CD14-positive monocyte (primary cell): Measurements from ENCODE around the gene RABAC1. TPM values are rescaled to one million over a fixed set of nuclear protein-coding genes. Genes with fewer than 3 reads are reported as not detected.

ENCODE experiments used
- DNase-seq, 3 donors: peaks; one replicate each; pipeline ENCODE4 v3.0.0-alpha.2; 2011 to 2022
- H2AFZ ChIP-seq: 2 replicates; pipeline ENCODE4 v1.6.0; 2012; ENCODE audit warnings: mild to moderate bottlenecking, low read depth, low read length, inconsistent platforms; ENCODE audit not compliant: insufficient read depth, poor library complexity, severe bottlenecking
- H3K27ac ChIP-seq, 2 donors: 1 replicate in 1 of 2; 2 replicates in 1 of 2; pipeline ENCODE4 v1.5.1; 2012 to 2013; ENCODE audit warnings: low read length in 2 of 2, control low read depth in 1 of 2, inconsistent platforms in 1 of 2, low read depth in 1 of 2, mild to moderate bottlenecking in 1 of 2
- H3K27me3 ChIP-seq, 2 donors: one replicate each; pipeline versions ENCODE4 v1.6.0 to v1.6.1; 2011 to 2013; ENCODE audit warnings: low read length in 2 of 2; ENCODE audit not compliant: control insufficient read depth in 2 of 2, insufficient read depth in 2 of 2
- H3K36me3 ChIP-seq, 2 donors: replicated peaks in 1 of 2; 1 replicate in 1 of 2; 2 replicates in 1 of 2; pipeline versions ENCODE4 v1.5.1 to v1.6.1; 2012 to 2013; ENCODE audit warnings: low read length in 2 of 2, control low read depth in 1 of 2, inconsistent platforms in 1 of 2, mild to moderate bottlenecking in 1 of 2; ENCODE audit not compliant: insufficient read depth in 2 of 2, control insufficient read depth in 1 of 2
- H3K4me1 ChIP-seq, 2 donors: 1 replicate in 1 of 2; 2 replicates in 1 of 2; pipeline versions ENCODE4 v1.5.1 to v1.6.1; 2012 to 2013; ENCODE audit warnings: low read length in 2 of 2, control low read depth in 1 of 2, inconsistent platforms in 1 of 2, mild to moderate bottlenecking in 1 of 2, moderate library complexity in 1 of 2; ENCODE audit not compliant: insufficient read depth in 2 of 2, control insufficient read depth in 1 of 2
- H3K4me2 ChIP-seq: replicated peaks from 2 replicates; pipeline ENCODE3; 2012; ENCODE audit warnings: low read length, moderate library complexity, mild to moderate bottlenecking; ENCODE audit not compliant: poor library complexity, severe bottlenecking; ENCODE audit errors: extremely low read depth
- H3K4me3 ChIP-seq, 3 experiments: fragments of 200-600 bp in 1 of 3; sonication (generic) in 1 of 3; replicated peaks in 1 of 3; 1 replicate in 2 of 3; 2 replicates in 1 of 3; pipeline ENCODE4 v1.5.1; 2011 to 2013; ENCODE audit warnings: low read length in 3 of 3, mild to moderate bottlenecking in 3 of 3, control low read depth in 2 of 3, low read depth in 2 of 3, inconsistent platforms in 1 of 3, moderate library complexity in 1 of 3
- H3K79me2 ChIP-seq: 2 replicates; pipeline ENCODE4 v1.6.0; 2012; ENCODE audit warnings: mild to moderate bottlenecking, control low read depth, inconsistent platforms, low read length, moderate library complexity; ENCODE audit not compliant: insufficient read depth
- H3K9ac ChIP-seq: 2 replicates; pipeline ENCODE4 v1.6.0; 2017; ENCODE audit warnings: low read length, mild to moderate bottlenecking; ENCODE audit not compliant: insufficient read depth, poor library complexity, severe bottlenecking
- H3K9me3 ChIP-seq, 2 donors: replicated peaks in 1 of 2; 1 replicate in 1 of 2; 2 replicates in 1 of 2; pipeline versions ENCODE4 v1.5.1 to v1.6.1; 2012 to 2013; ENCODE audit warnings: low read length in 2 of 2, control low read depth in 1 of 2; ENCODE audit not compliant: control insufficient read depth in 1 of 2, insufficient read depth in 1 of 2
- H4K20me1 ChIP-seq: 2 replicates; pipeline ENCODE4 v1.6.0; 2012; ENCODE audit warnings: mild to moderate bottlenecking, low read length, control low read depth, moderate library complexity; ENCODE audit not compliant: insufficient read depth
- H3K27ac Mint-ChIP-seq, 7 donors: one replicate each; pipeline ENCODE4 v1.8.0; 2020; ENCODE audit warnings: mild to moderate bottlenecking in 7 of 7, mixed read lengths in 7 of 7, moderate library complexity in 6 of 7, inconsistent platforms in 2 of 7
- H3K27me3 Mint-ChIP-seq, 3 donors: one replicate each; pipeline ENCODE4 v1.8.0; 2021 to 2022; ENCODE audit warnings: low read depth in 3 of 3, mild to moderate bottlenecking in 3 of 3, mixed read lengths in 3 of 3, moderate library complexity in 3 of 3, inconsistent platforms in 1 of 3
- H3K36me3 Mint-ChIP-seq, 2 donors: one replicate each; pipeline ENCODE4 v1.8.0; 2020; ENCODE audit warnings: mixed read lengths in 2 of 2, inconsistent platforms in 1 of 2, mild to moderate bottlenecking in 1 of 2
- H3K4me1 Mint-ChIP-seq: one replicate; pipeline ENCODE4 v1.8.0; 2020; ENCODE audit warnings: mild to moderate bottlenecking, mixed read lengths
- H3K4me3 Mint-ChIP-seq, 2 donors: one replicate each; pipeline ENCODE4 v1.8.0; 2020; ENCODE audit warnings: mild to moderate bottlenecking in 2 of 2, mixed read lengths in 2 of 2, moderate library complexity in 1 of 2
- H3K9me3 Mint-ChIP-seq, 7 donors: one replicate each; pipeline ENCODE4 v1.8.0; 2020 to 2022; ENCODE audit warnings: mixed read lengths in 7 of 7, mild to moderate bottlenecking in 6 of 7, moderate library complexity in 6 of 7, inconsistent platforms in 2 of 7
- WGBS: methylation state at CpG from one replicate; pipeline ENCODE4 v1.1.5; 2013; ENCODE audit warnings: missing lambda C conversion rate; ENCODE audit not compliant: insufficient coverage; 5-methylcytosine and 5-hydroxymethylcytosine counted together
- intact Hi-C, 2 donors: fragments of 100-400 bp; cut with micrococcal nuclease; formaldehyde crosslinking; loops; one replicate each; pipeline versions ENCODE4 v1.15.0 to v1.15.1; 2023
- polyA plus RNA-seq, 3 donors: library from polyadenylated mRNA; depleted of rRNA in 1 of 3; unstranded in 2 of 3; stranded (reverse) in 1 of 3; fragments of 300-500 nt in 2 of 3; fragments of >200 nt in 1 of 3; fragmentation: Illumina TruSeq in 2 of 3; gene quantifications; 1 replicate in 2 of 3; 2 replicates in 1 of 3; pipeline ENCODE4 v1.2.3, GENCODE V29; 2012 to 2021
- TF ChIP-seq, protein P1 (sequence below): fragments of 200-600 bp; IDR thresholded peaks from one replicate; pipeline ENCODE4 v1.8.0; 2022; ENCODE audit warnings: antibody characterized with exemption, mild to moderate bottlenecking

The RABAC1 gene
- polyA plus RNA-seq, 3 donors = 126 to 234 (median 202) TPM

DNA sequence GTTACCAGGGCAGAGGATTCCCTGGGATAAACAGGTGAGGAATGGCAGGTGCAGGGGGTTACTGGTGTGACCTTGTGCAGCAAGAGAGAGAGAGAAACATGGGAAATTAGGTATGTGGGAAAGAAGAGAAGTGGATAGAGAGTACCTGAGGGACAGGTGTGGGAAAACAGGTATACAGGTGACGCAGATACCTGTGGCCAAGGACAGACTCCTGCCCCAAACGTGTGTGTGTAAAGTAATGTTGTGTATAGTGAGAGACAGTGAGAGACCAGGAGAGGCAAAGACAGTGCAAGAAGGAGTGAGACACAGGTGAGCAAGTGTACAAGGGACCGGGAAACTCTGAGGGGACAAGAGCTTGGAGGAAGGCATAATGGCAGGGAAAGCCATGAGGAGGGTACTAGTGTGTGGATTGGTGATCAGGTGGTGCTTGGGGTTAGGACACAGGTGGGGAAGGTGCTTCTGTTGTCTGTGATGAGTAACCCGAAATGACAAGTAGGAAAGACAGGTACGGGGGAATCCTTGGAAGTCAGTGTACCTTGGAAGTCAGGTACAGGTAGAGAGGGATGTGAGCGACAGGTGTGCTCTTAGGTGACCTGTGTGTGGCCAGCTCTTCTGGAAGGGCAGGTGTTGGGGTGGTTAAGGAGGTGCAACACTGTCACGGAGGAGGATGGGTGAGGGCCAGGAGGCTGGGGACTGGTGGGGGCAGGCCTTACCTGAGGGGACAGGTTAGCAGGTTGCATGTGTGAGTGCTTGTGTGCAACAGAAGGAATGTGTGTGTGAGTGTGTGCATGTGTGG, 33.7 kb downstream of the RABAC1 start:
- Histone ChIP-seq H3K27me3 (peaks cover 54 to 92% of the 10 kb centered on the region in 2 donors), H2AFZ (no peak overlapping the region)

More for the DNA sequence above, 33.7 kb downstream of the RABAC1 start:
- no peak overlapping the region for H3K4me3 Mint-ChIP-seq
- DNase-seq = no peak
- H3K27me3 Mint-ChIP-seq = peaks cover 0 to 49% (median 38%) of the 10 kb centered on the region in 3 donors
- Histone ChIP-seq H3K9me3 (peaks cover 0 to 15% of the 10 kb centered on the region in 2 donors), H3K36me3 (no peaks in the 10 kb centered on the region), H4K20me1 (no peaks in the 10 kb centered on the region), H3K4me2 (no peak overlapping the region), H3K4me1 (peaks cover 4 to 15% of the 10 kb centered on the region in 2 donors), H3K9ac (no peak overlapping the region), H3K79me2 (no peaks in the 10 kb centered on the region), H3K27ac (no peak overlapping the region), H3K4me3 (no peak overlapping the region)
- H3K9me3 Mint-ChIP-seq = peaks cover 0 to 21% (median 5%) of the 10 kb centered on the region in 7 donors
- WGBS = 69% methylated on average over 7 of the region's 7 CpGs
- peaks cover 0 to 19% of the 10 kb centered on the region in 2 donors for H3K36me3 Mint-ChIP-seq
- H3K27ac Mint-ChIP-seq = no peak overlapping the region
- peaks cover 19% of the 10 kb centered on the region for H3K4me1 Mint-ChIP-seq
- intact Hi-C loops = no loop called here
- TF ChIP-seq, protein P1, sequence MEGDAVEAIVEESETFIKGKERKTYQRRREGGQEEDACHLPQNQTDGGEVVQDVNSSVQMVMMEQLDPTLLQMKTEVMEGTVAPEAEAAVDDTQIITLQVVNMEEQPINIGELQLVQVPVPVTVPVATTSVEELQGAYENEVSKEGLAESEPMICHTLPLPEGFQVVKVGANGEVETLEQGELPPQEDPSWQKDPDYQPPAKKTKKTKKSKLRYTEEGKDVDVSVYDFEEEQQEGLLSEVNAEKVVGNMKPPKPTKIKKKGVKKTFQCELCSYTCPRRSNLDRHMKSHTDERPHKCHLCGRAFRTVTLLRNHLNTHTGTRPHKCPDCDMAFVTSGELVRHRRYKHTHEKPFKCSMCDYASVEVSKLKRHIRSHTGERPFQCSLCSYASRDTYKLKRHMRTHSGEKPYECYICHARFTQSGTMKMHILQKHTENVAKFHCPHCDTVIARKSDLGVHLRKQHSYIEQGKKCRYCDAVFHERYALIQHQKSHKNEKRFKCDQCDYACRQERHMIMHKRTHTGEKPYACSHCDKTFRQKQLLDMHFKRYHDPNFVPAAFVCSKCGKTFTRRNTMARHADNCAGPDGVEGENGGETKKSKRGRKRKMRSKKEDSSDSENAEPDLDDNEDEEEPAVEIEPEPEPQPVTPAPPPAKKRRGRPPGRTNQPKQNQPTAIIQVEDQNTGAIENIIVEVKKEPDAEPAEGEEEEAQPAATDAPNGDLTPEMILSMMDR = no peak
